ENCODE results near the gene ZMYND10. TPM values are rescaled to one million over a fixed set of nuclear protein-coding genes. Genes with fewer than 3 reads are reported as not detected.

The ZMYND10 gene
- polyA plus RNA-seq, 1 donor (not counting 4 experiments of a cell fraction or from before 2014, with no cell fraction given), result 0.21 TPM

- dilution Hi-C loops (cut with MboI; ENCODE audit: extremely low pct_ligation_motif_present, low sequenced_read_pairs), result no loop called here
- H2AFZ ChIP-seq (ENCODE audit: control insufficient read depth, low read length), result no peak overlapping the region
- H3K9me3 ChIP-seq (ENCODE audit: control insufficient read depth, low read depth, low read length), result no peaks in the 10 kb centered on the region
- H3K36me3 ChIP-seq (ENCODE audit: control insufficient read depth in 2 of 2, extremely low read depth in 1 of 2, insufficient read depth in 2 of 2, low read length in 2 of 2), result no peaks in the 10 kb centered on the region
- DNase-seq (ENCODE audit: low read depth, low spot score), result no peak
- H3K4me3 ChIP-seq (ENCODE audit: control insufficient read depth in 2 of 3, extremely low read depth in 1 of 3, insufficient read depth in 2 of 3, low read depth in 1 of 3, low read length in 3 of 3), result no peak overlapping the region
- peaks cover 7% of the 10 kb centered on the region for H3K4me1 ChIP-seq (ENCODE audit: control insufficient read depth, extremely low read depth, insufficient read depth, low read length)
- H3K9ac ChIP-seq (ENCODE audit: control insufficient read depth, extremely low read depth, insufficient read depth, low read length), result no peak overlapping the region
- no peaks in the 10 kb centered on the region for H4K20me1 ChIP-seq (ENCODE audit: control insufficient read depth, extremely low read depth, insufficient read depth, low read length)
- no peak overlapping the region for H3K4me2 ChIP-seq (ENCODE audit: control insufficient read depth, extremely low read depth, insufficient read depth, low read depth, low read length)
- no peaks in the 10 kb centered on the region for H3K79me2 ChIP-seq (ENCODE audit: control insufficient read depth, insufficient read depth, low read length)
- no peak for FAIRE-seq
- peaks cover 10% of the 10 kb centered on the region for H3K27me3 ChIP-seq (ENCODE audit: control insufficient read depth, extremely low read depth, insufficient read depth, low read length)
- H3K27ac ChIP-seq (ENCODE audit: control insufficient read depth, insufficient read depth, low read length), result no peak overlapping the region
- no peak for TF ChIP-seq EZH2 (IDR thresholded peaks at IDR 0.05; ENCODE audit: low read length)
- TF ChIP-seq CTCF (optimal IDR thresholded peaks at IDR 0.05 in 1 of 3, IDR thresholded peaks at IDR 0.05 in 1 of 3, conservative IDR thresholded peaks at IDR 0.05 in 1 of 3; ENCODE audit: extremely low read depth in 1 of 3, insufficient read depth in 2 of 3, low read length in 3 of 3), result no peak
- no peaks in the 10 kb centered on the region for H3K9me1 ChIP-seq (ENCODE audit: control insufficient read depth, extremely low read depth, insufficient read depth, low read length)
These were observed 26.8 kb upstream of the ZMYND10 start for GRCh38 chr3:50372349-50372748.

- Histone ChIP-seq H3K9ac (ENCODE audit: control insufficient read depth, extremely low read depth, insufficient read depth, low read length) (no peak overlapping the region), H3K9me1 (ENCODE audit: control insufficient read depth, extremely low read depth, insufficient read depth, low read length) (no peaks in the 10 kb centered on the region), H3K79me2 (ENCODE audit: control insufficient read depth, insufficient read depth, low read length) (no peaks in the 10 kb centered on the region), H3K4me2 (ENCODE audit: control insufficient read depth, extremely low read depth, insufficient read depth, low read depth, low read length) (no peak overlapping the region), H3K4me1 (ENCODE audit: control insufficient read depth, extremely low read depth, insufficient read depth, low read length) (peaks cover 7% of the 10 kb centered on the region), H3K27me3 (ENCODE audit: control insufficient read depth, extremely low read depth, insufficient read depth, low read length) (peaks cover 12% of the 10 kb centered on the region), H4K20me1 (ENCODE audit: control insufficient read depth, extremely low read depth, insufficient read depth, low read length) (no peaks in the 10 kb centered on the region), H3K9me3 (ENCODE audit: control insufficient read depth, low read depth, low read length) (no peaks in the 10 kb centered on the region), H3K27ac (ENCODE audit: control insufficient read depth, insufficient read depth, low read length) (no peak overlapping the region), H3K4me3 (ENCODE audit: control insufficient read depth in 2 of 3, extremely low read depth in 1 of 3, insufficient read depth in 2 of 3, low read depth in 1 of 3, low read length in 3 of 3) (no peak overlapping the region), H2AFZ (ENCODE audit: control insufficient read depth, low read length) (no peak overlapping the region), H3K36me3 (ENCODE audit: control insufficient read depth in 2 of 2, extremely low read depth in 1 of 2, insufficient read depth in 2 of 2, low read length in 2 of 2) (no peaks in the 10 kb centered on the region)
- FAIRE-seq (no peak), DNase-seq (ENCODE audit: low read depth, low spot score) (no peak)
- dilution Hi-C loops (cut with MboI; ENCODE audit: extremely low pct_ligation_motif_present, low sequenced_read_pairs), result no loop called here
- TF ChIP-seq CTCF (optimal IDR thresholded peaks at IDR 0.05 in 1 of 3, IDR thresholded peaks at IDR 0.05 in 1 of 3, conservative IDR thresholded peaks at IDR 0.05 in 1 of 3; ENCODE audit: extremely low read depth in 1 of 3, insufficient read depth in 2 of 3, low read length in 3 of 3) (no peak), EZH2 (IDR thresholded peaks at IDR 0.05; ENCODE audit: low read length) (no peak)
These were observed 25.7 kb upstream of the ZMYND10 start for GRCh38 chr3:50371133-50371685.
